Measurements from ENCODE around the gene SIGLEC12. TPM values are rescaled to one million over a fixed set of nuclear protein-coding genes. Genes with fewer than 3 reads are reported as not detected.

The SIGLEC12 gene
- polyA plus RNA-seq, 1 donor (not counting 4 experiments of a cell fraction or from before 2014, with no cell fraction given) = not detected

GRCh38 chr19:51470966-51471365 is 30.6 kb downstream of the SIGLEC12 start:
- Histone ChIP-seq H4K20me1 (ENCODE audit: control insufficient read depth, extremely low read depth, insufficient read depth, low read length) (no peaks in the 10 kb centered on the region), H3K9me3 (ENCODE audit: control insufficient read depth, low read depth, low read length) (no peaks in the 10 kb centered on the region), H3K9ac (ENCODE audit: control insufficient read depth, extremely low read depth, insufficient read depth, low read length) (no peak overlapping the region), H2AFZ (ENCODE audit: control insufficient read depth, low read length) (no peak overlapping the region), H3K27ac (ENCODE audit: control insufficient read depth, insufficient read depth, low read length) (no peak overlapping the region), H3K4me1 (ENCODE audit: control insufficient read depth, extremely low read depth, insufficient read depth, low read length) (peaks cover 3% of the 10 kb centered on the region), H3K4me2 (ENCODE audit: control insufficient read depth, extremely low read depth, insufficient read depth, low read depth, low read length) (no peak overlapping the region), H3K9me1 (ENCODE audit: control insufficient read depth, extremely low read depth, insufficient read depth, low read length) (no peaks in the 10 kb centered on the region), H3K79me2 (ENCODE audit: control insufficient read depth, insufficient read depth, low read length) (no peaks in the 10 kb centered on the region), H3K36me3 (ENCODE audit: control insufficient read depth in 2 of 2, extremely low read depth in 1 of 2, insufficient read depth in 2 of 2, low read length in 2 of 2) (no peaks in the 10 kb centered on the region), H3K27me3 (ENCODE audit: control insufficient read depth, extremely low read depth, insufficient read depth, low read length) (no peaks in the 10 kb centered on the region), H3K4me3 (ENCODE audit: control insufficient read depth in 2 of 3, extremely low read depth in 1 of 3, insufficient read depth in 2 of 3, low read depth in 1 of 3, low read length in 3 of 3) (no peak overlapping the region)
- TF ChIP-seq EZH2 (IDR thresholded peaks at IDR 0.05; ENCODE audit: low read length) (no peak), CTCF (optimal IDR thresholded peaks at IDR 0.05 in 1 of 3, IDR thresholded peaks at IDR 0.05 in 1 of 3, conservative IDR thresholded peaks at IDR 0.05 in 1 of 3; ENCODE audit: extremely low read depth in 1 of 3, insufficient read depth in 2 of 3, low read length in 3 of 3) (no peak)
- FAIRE-seq (no peak), DNase-seq (ENCODE audit: low read depth, low spot score) (no peak)
- dilution Hi-C loops (cut with MboI; ENCODE audit: extremely low pct_ligation_motif_present, low sequenced_read_pairs) = no loop called here

GRCh38 chr19:51469629-51470028 is 32.0 kb downstream of the SIGLEC12 start:
- no peak for TF ChIP-seq CTCF (optimal IDR thresholded peaks at IDR 0.05 in 1 of 3, IDR thresholded peaks at IDR 0.05 in 1 of 3, conservative IDR thresholded peaks at IDR 0.05 in 1 of 3; ENCODE audit: extremely low read depth in 1 of 3, insufficient read depth in 2 of 3, low read length in 3 of 3)
- no peak for TF ChIP-seq EZH2 (IDR thresholded peaks at IDR 0.05; ENCODE audit: low read length)
- Histone ChIP-seq H3K27me3 (ENCODE audit: control insufficient read depth, extremely low read depth, insufficient read depth, low read length) (no peaks in the 10 kb centered on the region), H3K79me2 (ENCODE audit: control insufficient read depth, insufficient read depth, low read length) (no peaks in the 10 kb centered on the region), H3K4me2 (ENCODE audit: control insufficient read depth, extremely low read depth, insufficient read depth, low read depth, low read length) (no peak overlapping the region), H3K9ac (ENCODE audit: control insufficient read depth, extremely low read depth, insufficient read depth, low read length) (no peak overlapping the region), H2AFZ (ENCODE audit: control insufficient read depth, low read length) (no peak overlapping the region), H3K27ac (ENCODE audit: control insufficient read depth, insufficient read depth, low read length) (no peak overlapping the region), H3K9me3 (ENCODE audit: control insufficient read depth, low read depth, low read length) (no peaks in the 10 kb centered on the region), H3K9me1 (ENCODE audit: control insufficient read depth, extremely low read depth, insufficient read depth, low read length) (no peaks in the 10 kb centered on the region), H3K36me3 (ENCODE audit: control insufficient read depth in 2 of 2, extremely low read depth in 1 of 2, insufficient read depth in 2 of 2, low read length in 2 of 2) (no peaks in the 10 kb centered on the region), H4K20me1 (ENCODE audit: control insufficient read depth, extremely low read depth, insufficient read depth, low read length) (no peaks in the 10 kb centered on the region), H3K4me3 (ENCODE audit: control insufficient read depth in 2 of 3, extremely low read depth in 1 of 3, insufficient read depth in 2 of 3, low read depth in 1 of 3, low read length in 3 of 3) (no peak overlapping the region), H3K4me1 (ENCODE audit: control insufficient read depth, extremely low read depth, insufficient read depth, low read length) (peaks cover under 1% of the 10 kb centered on the region)
- dilution Hi-C loops (cut with MboI; ENCODE audit: extremely low pct_ligation_motif_present, low sequenced_read_pairs) = no loop called here
- no peak for FAIRE-seq
- DNase-seq (ENCODE audit: low read depth, low spot score) = no peak

All from keratinocyte (primary cell).